BLaER1 treated with 17β-estradiol and CSF1 and Interleukin-3, amounts not matched to agents 10 nM and 100 nM (cell line): ENCODE measurements around the gene BNC2.
A peak's percentile ranks its signal among the peaks of the same experiment; 100 is the strongest.
"Not testable (repeated sequence)": the region's sequence is repeated elsewhere in the genome, so short reads cannot be mapped to it uniquely, and the experiment has no call there.

Source experiments
- H3K27ac ChIP-seq, 11 experiments: shearing (Covaris generic); formaldehyde crosslinking; 2 replicates each; pipeline ENCODE4 v1.8.1; 2022
- H3K27me3 ChIP-seq, 11 experiments: shearing (Covaris generic); formaldehyde crosslinking; 2 replicates each; pipeline ENCODE4 v1.8.1; 2022
- H3K36me3 ChIP-seq, 11 experiments: shearing (Covaris generic); formaldehyde crosslinking; 2 replicates each; pipeline ENCODE4 v1.8.1; 2022
- H3K4me1 ChIP-seq, 10 experiments: shearing (Covaris generic); formaldehyde crosslinking; 2 replicates each; pipeline ENCODE4 v1.8.1; 2022
- H3K4me2 ChIP-seq, 11 experiments: shearing (Covaris generic); formaldehyde crosslinking; 2 replicates each; pipeline ENCODE4 v1.8.1; 2022
- H3K4me3 ChIP-seq, 10 experiments: shearing (Covaris generic); formaldehyde crosslinking; 2 replicates each; pipeline ENCODE4 v1.8.1; 2022
- H3K9ac ChIP-seq, 11 experiments: shearing (Covaris generic); formaldehyde crosslinking; 2 replicates each; pipeline ENCODE4 v1.8.1; 2022
- H3K9me3 ChIP-seq, 11 experiments: shearing (Covaris generic); formaldehyde crosslinking; replicated peaks in 1 of 11; 2 replicates each; pipeline ENCODE4 v1.8.1; 2022
- H4K20me1 ChIP-seq, 11 experiments: shearing (Covaris generic); formaldehyde crosslinking; 2 replicates each; pipeline ENCODE4 v1.8.1; 2022
- Cebpa-rat ChIP-seq, 11 experiments: shearing (Covaris generic); IDR thresholded peaks; 2 replicates each; pipeline ENCODE4 v1.8.1; 2022

The BNC2 gene

DNA sequence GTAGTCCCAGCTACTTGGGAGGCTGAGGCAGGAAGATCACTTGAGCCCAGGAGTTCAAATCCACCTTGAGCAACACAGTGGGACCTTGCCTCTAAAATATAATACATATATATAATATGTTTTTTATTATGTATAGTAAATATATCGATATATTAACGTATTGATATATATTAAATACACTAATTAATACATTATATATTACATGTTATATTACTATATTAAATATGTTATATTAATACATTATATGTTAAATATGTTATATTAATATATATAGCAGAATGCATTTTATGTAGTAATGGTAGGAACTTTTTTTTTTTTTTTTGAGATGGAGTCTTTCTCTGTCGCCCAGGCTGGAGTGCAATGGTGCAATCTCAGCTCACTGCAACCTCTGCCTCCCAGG is 18.1 kb upstream of the BNC2 start:
- Histone ChIP-seq H3K36me3 (no peaks in the 10 kb centered on the region), H4K20me1 (no peaks in the 10 kb centered on the region), H3K4me2 (no peak overlapping the region), H3K9ac (no peak overlapping the region), H3K9me3 (peaks cover 0 to 32% (median 10%) of the 10 kb centered on the region in 11 experiments; a peak in 13 of 22 replicates), H3K27ac (no peak overlapping the region), H3K4me1 (peaks cover 25 to 52% (median 42%) of the 10 kb centered on the region in 10 experiments), H3K27me3 (no peaks in the 10 kb centered on the region), H3K4me3 (no peak overlapping the region)
- no peak for TF ChIP-seq Cebpa-rat (IDR thresholded peaks at IDR 0.05)

DNA sequence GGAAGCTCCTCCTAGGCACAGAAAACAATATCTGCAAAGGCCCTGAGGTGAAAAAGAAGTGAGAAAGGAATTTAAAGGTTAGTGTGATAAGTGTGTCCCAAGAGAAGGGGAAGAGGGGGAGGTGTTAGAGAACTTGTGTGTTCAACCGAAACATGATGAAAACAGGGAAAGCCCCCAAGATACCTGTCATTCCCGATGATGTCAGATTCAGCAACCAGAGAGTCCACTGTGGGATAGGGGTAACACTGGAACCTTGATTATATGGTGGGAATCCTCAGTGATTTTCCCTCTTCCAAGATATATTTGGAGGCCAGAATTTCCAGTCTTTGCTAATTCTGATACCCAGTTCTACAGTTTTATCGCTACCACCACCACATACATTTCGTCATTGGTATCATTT is 15.5 kb upstream of the BNC2 start:
- H3K4me1 ChIP-seq = peaks cover 27 to 58% (median 46%) of the 10 kb centered on the region in 10 experiments
- peak overlapping the region; percentile 48 to 83 (median 69) for H3K4me2 ChIP-seq
- peaks cover 7 to 45% (median 31%) of the 10 kb centered on the region in 11 experiments for H3K9me3 ChIP-seq
- H3K9ac ChIP-seq = peak overlapping the region; percentile 42 to 74 (median 60); a peak in 14 of 22 replicates
- H3K36me3 ChIP-seq = no peaks in the 10 kb centered on the region
- H4K20me1 ChIP-seq = no peaks in the 10 kb centered on the region
- no peak for TF ChIP-seq Cebpa-rat (IDR thresholded peaks at IDR 0.05)
- no peaks in the 10 kb centered on the region for H3K27me3 ChIP-seq
- H3K27ac ChIP-seq = peak overlapping the region; percentile 67 to 92 (median 83); a peak in 21 of 22 replicates
- no peak overlapping the region for H3K4me3 ChIP-seq

DNA sequence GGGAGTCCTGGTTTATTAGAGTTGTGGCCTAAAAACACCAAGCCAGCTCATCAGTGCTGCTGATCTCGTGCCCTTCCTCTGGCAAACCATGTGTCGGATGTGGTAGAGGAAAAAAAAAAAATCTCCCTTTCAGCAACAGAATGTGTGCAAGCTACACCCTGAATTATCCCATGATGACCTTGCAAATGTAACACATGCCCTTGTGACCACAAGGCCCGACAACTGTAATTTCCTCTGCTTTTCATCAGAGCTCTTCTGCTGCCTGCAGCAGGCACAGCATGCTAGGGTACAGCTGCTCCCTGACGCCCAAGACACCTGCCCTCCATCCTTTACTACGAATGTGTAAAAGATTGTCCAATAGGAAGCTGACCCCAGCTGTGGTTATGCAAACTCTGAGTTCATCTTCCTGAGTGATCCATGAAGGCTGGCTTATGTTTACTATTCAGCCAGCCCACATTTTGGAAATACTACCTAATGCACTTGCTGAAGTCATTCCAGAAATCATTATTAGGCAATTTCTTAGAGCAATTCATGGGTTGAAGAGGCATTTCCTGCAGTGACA is 14.6 kb upstream of the BNC2 start:
- Histone ChIP-seq H3K4me3 (no peak overlapping the region), H3K9ac (peak overlapping the region; percentile 55 to 74 (median 69); a peak in 21 of 22 replicates)
- TF ChIP-seq Cebpa-rat (IDR thresholded peaks at IDR 0.05) = peak; percentile 49 to 97 (median 88); a peak in 17 of 22 replicates

DNA sequence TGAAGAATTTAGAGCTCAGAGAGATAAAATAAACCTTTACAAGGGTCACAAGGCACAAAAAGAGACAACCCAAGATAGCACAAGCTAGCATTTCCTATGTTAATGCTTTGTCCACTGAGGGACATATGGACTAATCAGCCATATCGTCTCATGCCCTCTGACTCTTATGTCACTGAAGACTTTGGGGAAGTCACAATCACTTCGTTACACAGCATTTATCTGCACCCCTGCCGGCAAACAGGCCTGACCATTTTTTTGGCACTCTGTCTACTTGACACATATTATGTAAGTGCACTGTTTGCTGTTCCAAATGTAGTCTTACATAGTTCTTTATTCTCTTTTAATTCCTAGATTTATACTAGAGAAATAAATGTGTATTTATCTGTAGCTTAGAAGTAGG is 13.9 kb upstream of the BNC2 start:
- Histone ChIP-seq H3K27ac (peak overlapping the region; percentile 76 to 92 (median 83)), H3K4me3 (no peak overlapping the region), H3K4me1 (peaks cover 27 to 74% (median 57%) of the 10 kb centered on the region in 10 experiments), H3K9ac (peak overlapping the region; percentile 55 to 74 (median 66); a peak in 21 of 22 replicates), H3K36me3 (no peaks in the 10 kb centered on the region), H3K9me3 (peaks cover 7 to 45% (median 31%) of the 10 kb centered on the region in 11 experiments), H4K20me1 (no peaks in the 10 kb centered on the region), H3K27me3 (no peaks in the 10 kb centered on the region), H3K4me2 (peak overlapping the region; percentile 48 to 83 (median 69))
- TF ChIP-seq Cebpa-rat (IDR thresholded peaks at IDR 0.05) = no peak

More for the DNA sequence above, 14.6 kb upstream of the BNC2 start:
- H3K9me3 ChIP-seq = peaks cover 7 to 45% (median 31%) of the 10 kb centered on the region in 11 experiments
- H3K4me2 ChIP-seq = peak overlapping the region; percentile 48 to 83 (median 69)
- H3K36me3 ChIP-seq = no peaks in the 10 kb centered on the region
- H4K20me1 ChIP-seq = no peaks in the 10 kb centered on the region
- H3K27me3 ChIP-seq = no peaks in the 10 kb centered on the region
- peaks cover 27 to 67% (median 52%) of the 10 kb centered on the region in 10 experiments for H3K4me1 ChIP-seq
- H3K27ac ChIP-seq = peak overlapping the region; percentile 76 to 92 (median 83)

DNA sequence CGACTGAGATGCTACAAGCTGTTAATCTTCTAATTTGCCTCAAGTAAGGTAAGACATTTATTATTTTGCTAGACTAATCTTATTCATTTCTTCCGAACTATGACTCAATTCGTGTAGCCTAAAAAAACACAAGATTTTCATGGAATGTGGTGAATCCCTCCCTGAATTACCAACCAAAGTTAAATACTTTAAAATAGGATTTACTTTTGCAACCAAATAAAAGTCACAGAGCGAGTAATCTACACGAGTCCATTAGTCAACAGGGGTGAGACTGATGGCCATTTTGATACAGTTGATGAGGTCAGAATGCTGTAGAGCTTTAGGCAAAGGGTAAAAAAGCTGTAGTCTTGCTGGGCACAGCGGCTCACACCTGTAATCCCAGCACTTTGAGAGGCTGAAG is 13.1 kb upstream of the BNC2 start:
- Histone ChIP-seq H3K4me2 (peak overlapping the region; percentile 48 to 83 (median 69)), H3K36me3 (no peaks in the 10 kb centered on the region)

DNA sequence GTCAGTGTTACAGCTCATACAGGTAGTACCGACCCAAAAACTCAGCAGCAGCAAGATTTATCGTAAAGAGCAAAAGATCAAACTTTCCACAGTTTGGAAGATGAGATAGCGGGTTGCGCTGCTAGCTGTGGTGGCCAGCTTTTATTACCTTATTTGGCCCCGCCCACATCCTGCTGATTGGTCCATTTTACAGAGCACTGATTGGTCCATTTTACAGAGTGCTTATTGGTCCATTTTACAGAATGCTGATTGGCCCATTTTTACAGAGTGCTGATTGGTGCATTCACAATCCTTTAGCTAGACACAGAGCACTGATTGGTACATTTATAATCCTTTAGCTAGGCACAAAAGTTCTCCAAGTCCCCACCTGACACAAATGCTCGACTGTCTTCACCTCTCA is 12.0 kb upstream of the BNC2 start:
- H3K9ac ChIP-seq, H3K36me3 ChIP-seq, H3K4me3 ChIP-seq, H3K27me3 ChIP-seq, H4K20me1 ChIP-seq: not testable (repeated sequence)
- H3K4me1 ChIP-seq = peaks cover 27 to 74% (median 56%) of the 10 kb centered on the region in 10 experiments
- H3K4me2 ChIP-seq = 0 out of 22 replicates have a peak overlapping the region, but pooled peaks of 1 of the 11 experiments have one; percentile 74
- peak overlapping the region in 3 of 11 experiments; percentile 0 to 86 (median 38); a peak in 1 of 22 replicates for H3K27ac ChIP-seq
- H3K9me3 ChIP-seq = peaks cover 7 to 38% (median 27%) of the 10 kb centered on the region in 11 experiments

More for the DNA sequence above, 13.1 kb upstream of the BNC2 start:
- Histone ChIP-seq H3K9ac (peak overlapping the region in 8 of 11 experiments; percentile 55 to 74 (median 68); a peak in 9 of 22 replicates), H3K27ac (peak overlapping the region; percentile 76 to 92 (median 83); a peak in 21 of 22 replicates), H3K4me1 (peaks cover 27 to 81% (median 63%) of the 10 kb centered on the region in 10 experiments), H3K9me3 (peaks cover 7 to 39% (median 31%) of the 10 kb centered on the region in 11 experiments), H3K27me3 (no peaks in the 10 kb centered on the region), H4K20me1 (no peaks in the 10 kb centered on the region), H3K4me3 (no peak overlapping the region)
- no peak for TF ChIP-seq Cebpa-rat (IDR thresholded peaks at IDR 0.05)

DNA sequence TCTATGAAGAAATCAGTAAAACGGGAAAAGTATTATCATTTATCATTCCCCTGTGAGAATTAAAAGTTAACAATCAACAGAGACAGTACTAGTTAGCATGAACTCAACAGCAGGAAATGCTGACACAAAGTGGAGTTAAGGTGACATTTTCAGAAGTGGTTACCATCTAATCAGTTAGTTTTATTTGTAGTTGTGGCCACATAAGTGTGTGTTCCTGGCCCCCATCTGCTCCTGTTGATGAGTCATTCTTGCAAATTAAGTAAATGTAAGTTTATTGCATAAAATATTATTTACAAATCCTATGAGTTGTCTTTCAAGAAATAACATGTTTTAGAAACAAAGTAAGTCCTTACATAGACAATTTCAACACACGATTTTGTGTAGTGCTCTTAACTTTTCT is 8.9 kb upstream of the BNC2 start:
- Histone ChIP-seq H3K4me3 (no peak overlapping the region), H3K27me3 (no peaks in the 10 kb centered on the region), H3K4me1 (peaks cover 17 to 44% (median 35%) of the 10 kb centered on the region in 10 experiments), H3K4me2 (peak overlapping the region in 6 of 11 experiments; percentile 4 to 73 (median 26); a peak in 7 of 22 replicates), H3K9ac (no peak overlapping the region), H3K36me3 (no peaks in the 10 kb centered on the region), H3K27ac (peak overlapping the region in 2 of 11 experiments; percentile 17 to 38; a peak in 3 of 22 replicates), H3K9me3 (peaks cover 21 to 59% (median 36%) of the 10 kb centered on the region in 11 experiments), H4K20me1 (no peaks in the 10 kb centered on the region)
- TF ChIP-seq Cebpa-rat (IDR thresholded peaks at IDR 0.05) = no peak

DNA sequence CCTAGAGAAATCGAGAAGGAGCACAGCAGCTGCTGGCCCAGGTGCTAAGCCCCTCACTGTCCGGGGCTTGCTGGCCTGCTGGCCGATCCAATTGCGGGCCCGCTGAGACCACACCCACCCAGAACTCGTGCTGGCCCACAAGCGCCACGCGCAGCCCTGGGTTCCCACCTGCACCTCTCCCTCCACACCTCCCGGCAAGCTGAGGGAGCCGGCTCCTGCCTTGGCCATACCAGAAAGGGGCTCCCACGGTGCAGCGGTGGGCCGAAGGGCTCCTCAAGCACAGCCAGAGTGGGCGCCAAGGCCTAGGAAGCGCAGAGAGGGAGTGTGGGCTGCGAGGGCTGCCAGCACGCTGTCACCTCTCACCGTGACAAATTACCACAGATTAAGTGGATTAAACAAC is 6.8 kb upstream of the BNC2 start:
- Histone ChIP-seq H3K27me3 (no peaks in the 10 kb centered on the region; a peak in 1 of 22 replicates), H3K4me2 (no peak overlapping the region), H3K4me1 (peaks cover 12 to 32% (median 23%) of the 10 kb centered on the region in 10 experiments; a peak in 19 of 20 replicates), H3K9me3 (peaks cover 13 to 49% (median 27%) of the 10 kb centered on the region in 11 experiments), H3K4me3 (no peak overlapping the region), H3K36me3 (no peaks in the 10 kb centered on the region), H3K9ac (no peak overlapping the region), H4K20me1 (no peaks in the 10 kb centered on the region), H3K27ac (no peak overlapping the region; a peak in 1 of 22 replicates)
- TF ChIP-seq Cebpa-rat (IDR thresholded peaks at IDR 0.05) = no peak

DNA sequence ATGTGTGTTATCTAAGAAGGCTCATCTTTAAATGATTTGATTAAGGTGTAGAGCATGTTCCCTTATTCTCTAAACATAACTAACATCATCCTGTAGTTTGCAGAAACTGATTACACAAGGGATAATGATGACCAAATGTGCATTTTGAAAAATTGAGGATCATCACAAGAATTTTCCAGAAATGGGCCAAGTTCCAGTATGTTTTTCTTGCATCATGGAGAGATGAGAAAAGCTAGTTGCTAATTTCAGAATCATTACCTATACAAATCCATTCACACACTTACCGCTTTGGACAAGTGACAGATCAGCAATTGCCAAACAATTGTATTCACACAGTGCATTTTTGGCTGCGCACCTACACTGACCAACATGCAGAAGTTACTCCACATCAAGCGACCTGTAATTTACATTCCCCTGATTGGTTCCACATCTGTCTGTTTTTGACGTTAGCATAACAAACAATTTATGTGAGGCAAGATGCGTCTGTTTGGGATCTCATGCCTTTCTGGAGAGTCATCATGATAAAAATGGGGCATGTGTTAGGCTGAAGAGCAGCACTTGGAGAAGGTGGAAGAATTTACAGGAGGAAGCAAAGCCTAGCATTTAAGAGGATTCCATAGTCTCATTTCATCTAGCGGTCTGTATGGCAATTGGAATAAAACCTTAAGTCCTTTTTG is 2.8 kb upstream of the BNC2 start:
- peaks cover 19 to 37% (median 30%) of the 10 kb centered on the region in 10 experiments for H3K4me1 ChIP-seq
- H3K9me3 ChIP-seq = peaks cover 9 to 32% (median 18%) of the 10 kb centered on the region in 11 experiments; a peak in 21 of 22 replicates
- H3K36me3 ChIP-seq = no peaks in the 10 kb centered on the region
- no peak overlapping the region for H3K27ac ChIP-seq
- no peak overlapping the region for H3K9ac ChIP-seq
- H4K20me1 ChIP-seq = peaks cover 0 to 12% (median 6%) of the 10 kb centered on the region in 11 experiments; a peak in 6 of 22 replicates
- peaks cover 15 to 24% (median 22%) of the 10 kb centered on the region in 11 experiments for H3K27me3 ChIP-seq
- no peak overlapping the region for H3K4me2 ChIP-seq
- no peak overlapping the region for H3K4me3 ChIP-seq
- TF ChIP-seq Cebpa-rat (IDR thresholded peaks at IDR 0.05) = no peak
